Anterior cingulate cortex (tissue), 58 donors: ENCODE results near the gene CCT8L2.
"Not testable (repeated sequence)": the region's sequence is repeated elsewhere in the genome, so short reads cannot be mapped to it uniquely, and the experiment has no call there.

ENCODE experiments used
- DNase-seq, 58 donors: peaks; one replicate each; lab custom pipeline; 2025; lab: John Stamatoyannopoulos, UW

The CCT8L2 gene, protein sequence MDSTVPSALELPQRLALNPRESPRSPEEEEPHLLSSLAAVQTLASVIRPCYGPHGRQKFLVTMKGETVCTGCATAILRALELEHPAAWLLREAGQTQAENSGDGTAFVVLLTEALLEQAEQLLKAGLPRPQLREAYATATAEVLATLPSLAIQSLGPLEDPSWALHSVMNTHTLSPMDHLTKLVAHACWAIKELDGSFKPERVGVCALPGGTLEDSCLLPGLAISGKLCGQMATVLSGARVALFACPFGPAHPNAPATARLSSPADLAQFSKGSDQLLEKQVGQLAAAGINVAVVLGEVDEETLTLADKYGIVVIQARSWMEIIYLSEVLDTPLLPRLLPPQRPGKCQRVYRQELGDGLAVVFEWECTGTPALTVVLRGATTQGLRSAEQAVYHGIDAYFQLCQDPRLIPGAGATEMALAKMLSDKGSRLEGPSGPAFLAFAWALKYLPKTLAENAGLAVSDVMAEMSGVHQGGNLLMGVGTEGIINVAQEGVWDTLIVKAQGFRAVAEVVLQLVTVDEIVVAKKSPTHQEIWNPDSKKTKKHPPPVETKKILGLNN

DNA sequence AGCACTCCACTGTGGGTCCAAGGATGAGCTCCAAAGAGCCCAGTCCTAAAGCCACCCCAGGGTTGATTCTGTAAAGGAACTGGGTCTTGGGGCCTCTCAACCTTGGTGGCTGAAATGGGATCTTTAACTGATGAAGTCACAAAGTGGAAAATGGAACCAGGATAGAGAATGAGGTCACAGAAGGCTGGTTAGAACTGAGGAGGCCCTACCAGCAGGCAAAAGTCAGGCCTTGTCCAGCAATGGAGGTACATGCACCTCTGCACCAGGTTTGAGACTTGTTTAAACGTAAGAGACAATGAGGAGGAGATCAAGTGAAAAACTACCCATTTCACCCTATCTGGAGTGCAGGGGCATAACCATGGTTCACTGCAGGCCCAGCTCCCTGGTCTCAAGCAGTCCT, at the start of gene CCT8L2:
CCT8L2 (minus strand) TSS at position 101 of the 400 bp plus-strand sequence. CDS start 260 bp downstream, outside the sequence.
- DNase-seq, result not testable (repeated sequence)

- DNase-seq, result not testable (repeated sequence)
These were observed 42.8 kb upstream of the CCT8L2 start for GRCh38 chr22:16635442-16635841.

GRCh38 chr22:16634092-16634491, 41.5 kb upstream of the CCT8L2 start:
- not testable (repeated sequence) for DNase-seq

- not testable (repeated sequence) for DNase-seq
These were observed 35.9 kb upstream of the CCT8L2 start for GRCh38 chr22:16628476-16628875.

- DNase-seq, result not testable (repeated sequence)
These were observed 32.4 kb upstream of the CCT8L2 start for GRCh38 chr22:16625018-16625417.

DNA sequence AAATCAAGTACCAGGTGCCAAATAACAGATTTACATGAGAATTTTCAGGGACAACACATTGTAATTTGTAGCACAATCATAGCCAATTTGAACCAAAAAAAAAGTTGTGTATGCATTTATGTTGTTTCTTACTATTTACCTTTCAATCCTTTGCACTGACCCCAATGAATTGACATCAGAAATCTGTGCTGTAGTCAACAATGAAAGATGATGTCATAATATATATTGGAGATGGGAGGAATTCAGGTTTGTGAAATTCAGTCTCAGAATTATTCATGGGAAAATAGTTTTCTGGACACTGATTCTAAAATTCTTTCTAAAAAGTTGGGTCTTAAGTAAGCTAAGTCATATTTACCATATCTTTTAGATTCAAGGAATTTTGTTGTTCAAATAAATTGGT, 31.0 kb upstream of the CCT8L2 start:
- not testable (repeated sequence) for DNase-seq

- not testable (repeated sequence) for DNase-seq
These were observed 24.9 kb upstream of the CCT8L2 start for GRCh38 chr22:16617516-16617915.

DNA sequence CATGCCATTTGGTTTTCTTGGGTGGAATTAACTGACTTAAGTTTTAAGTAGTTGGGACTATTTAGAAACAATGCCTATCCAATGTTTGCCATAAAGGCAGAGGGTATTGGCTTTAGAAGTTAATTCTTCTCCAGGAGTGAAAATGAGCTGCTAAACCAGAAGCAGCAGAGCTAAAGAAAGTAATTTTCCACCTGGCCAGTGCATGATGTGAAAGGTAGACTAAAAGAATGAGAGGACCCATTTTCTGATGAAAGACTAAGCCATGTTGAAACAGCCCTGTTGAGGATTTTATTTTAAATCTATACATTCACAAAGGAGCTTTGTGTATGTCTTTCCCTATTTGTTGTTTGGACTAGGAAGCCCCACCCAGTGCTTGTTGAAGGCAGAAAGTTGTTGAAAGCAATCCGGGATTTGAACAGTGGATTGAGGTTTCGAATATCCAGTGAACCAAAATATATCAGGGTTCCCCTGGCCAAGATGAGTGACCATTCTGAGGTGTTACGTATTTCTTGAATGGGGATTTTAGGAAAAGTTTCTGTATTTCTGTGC, 23.9 kb upstream of the CCT8L2 start:
- not testable (repeated sequence) for DNase-seq

GRCh38 chr22:16615606-16616245, 23.1 kb upstream of the CCT8L2 start:
- not testable (repeated sequence) for DNase-seq

DNA sequence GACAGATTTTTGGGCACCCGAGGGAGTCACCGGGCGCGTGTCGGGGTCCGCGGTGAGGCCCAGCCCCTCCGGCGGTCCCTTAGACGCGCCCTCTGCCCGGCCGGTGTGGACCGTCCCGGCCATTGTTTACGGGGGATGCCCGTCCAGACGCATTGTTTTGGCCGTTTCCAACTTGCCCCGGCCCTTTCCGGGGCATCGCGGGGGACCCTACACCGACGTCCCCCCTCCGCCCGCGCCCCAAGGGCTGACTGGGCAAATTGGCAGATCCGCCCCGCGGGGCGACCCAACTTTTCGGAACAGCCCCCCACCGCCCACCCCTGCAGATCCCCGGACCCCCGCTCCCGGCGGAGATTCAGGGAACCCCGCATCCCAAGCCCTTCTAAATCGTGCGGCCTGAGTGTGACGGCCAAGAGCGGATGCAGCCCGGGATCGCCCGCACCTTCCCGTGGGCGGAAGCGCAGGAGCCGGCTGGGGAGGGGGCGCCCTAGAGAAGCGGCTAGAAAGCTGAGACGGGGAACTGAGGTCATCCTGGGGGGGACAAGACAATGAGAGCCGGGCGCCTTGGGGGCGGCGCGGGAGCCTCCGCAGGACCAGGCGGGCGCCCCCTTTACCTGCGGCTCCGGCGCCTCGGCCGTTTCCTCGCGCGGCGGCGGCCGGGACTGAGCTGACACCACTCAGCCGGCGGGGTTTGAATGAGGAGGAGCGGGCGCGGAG, 17.1 kb upstream of the CCT8L2 start:
- no peak for DNase-seq

- DNase-seq, result no peak
These were observed 16.3 kb upstream of the CCT8L2 start for GRCh38 chr22:16608931-16609330.

GRCh38 chr22:16604257-16604998, 11.8 kb upstream of the CCT8L2 start:
- DNase-seq, result not testable (repeated sequence)

- not testable (repeated sequence) for DNase-seq
These were observed 11.2 kb upstream of the CCT8L2 start for GRCh38 chr22:16603770-16604242.

DNA sequence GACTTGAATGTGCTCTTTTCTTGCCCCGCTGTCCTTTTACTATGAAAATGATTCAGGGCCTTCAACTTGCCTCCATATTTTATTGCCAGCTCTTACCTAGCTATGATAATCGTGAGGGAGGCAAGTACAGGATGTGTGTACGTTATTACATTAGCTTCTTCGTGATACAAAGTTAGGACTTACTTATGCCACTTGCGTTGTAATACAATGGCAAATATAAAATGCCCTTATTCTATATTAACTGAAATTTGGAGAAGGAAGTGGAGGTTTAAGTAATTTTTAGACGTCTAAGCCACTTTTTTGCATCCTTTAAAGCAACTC, 10.8 kb upstream of the CCT8L2 start:
- DNase-seq, result no peak

GRCh38 chr22:16602728-16603447, 10.3 kb upstream of the CCT8L2 start:
- not testable (repeated sequence) for DNase-seq

DNA sequence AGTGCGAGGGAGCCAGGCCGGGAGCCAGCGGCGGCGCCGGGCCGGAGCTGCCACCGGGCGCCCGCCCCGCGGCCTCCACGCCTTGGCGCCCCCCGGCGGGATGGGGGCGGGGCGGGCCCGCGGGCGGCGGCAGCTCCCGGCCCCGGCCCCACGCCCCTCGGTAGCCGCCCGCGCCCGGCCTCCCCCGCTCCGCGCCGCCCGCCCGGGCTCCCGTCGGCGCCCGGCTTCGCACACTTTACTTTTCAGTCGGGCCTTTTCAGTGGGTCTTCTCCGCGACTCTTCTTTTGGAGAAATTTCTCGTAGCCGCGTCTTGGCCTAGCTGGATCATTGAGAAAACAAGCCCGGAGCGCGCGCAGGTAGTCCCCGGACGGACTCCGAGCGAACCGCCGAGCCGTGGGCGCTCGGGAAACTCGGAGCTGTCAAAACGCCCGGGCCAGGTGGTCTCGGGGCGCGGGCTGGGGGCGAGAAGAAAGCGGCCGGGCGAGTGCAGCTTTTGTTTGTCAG, 9.7 kb upstream of the CCT8L2 start:
- peak in 1 of 58 donors; percentile 9 for DNase-seq

GRCh38 chr22:16601437-16602223, 9.0 kb upstream of the CCT8L2 start:
- DNase-seq, result peak in 13 of 58 donors; percentile 1 to 59 (median 35)
